Astrocyte (in vitro differentiated cells and primary cell): Measurements from ENCODE around the gene PPM1N. TPM values are rescaled to one million over a fixed set of nuclear protein-coding genes. Genes with fewer than 3 reads are reported as not detected.

Experiments
- DNase-seq: peaks from one replicate; pipeline ENCODE4 v3.0.0-alpha.2; 2010; ENCODE audit warnings: low read depth
- FAIRE-seq: peaks from 2 replicates; lab custom pipeline; 2011; peaks lifted over from hg19 to GRCh38; lab: Jason Lieb, UNC
- H2AFZ ChIP-seq: 2 replicates; pipeline ENCODE4 v1.6.0; 2012; ENCODE audit warnings: low read depth, low read length, inconsistent platforms
- H3K27ac ChIP-seq: 2 replicates; pipeline ENCODE4 v1.5.1; 2011; ENCODE audit warnings: low read depth, low read length, inconsistent platforms
- H3K27me3 ChIP-seq: 2 replicates; pipeline ENCODE4 v1.6.0; 2011; ENCODE audit warnings: low read length, inconsistent platforms; ENCODE audit not compliant: insufficient read depth
- H3K36me3 ChIP-seq: 2 replicates; pipeline ENCODE4 v1.5.1; 2011; ENCODE audit warnings: low read length, inconsistent platforms; ENCODE audit not compliant: insufficient read depth
- H3K4me1 ChIP-seq: 2 replicates; pipeline ENCODE4 v1.5.1; 2011; ENCODE audit warnings: low read length, inconsistent platforms; ENCODE audit not compliant: insufficient read depth
- H3K4me2 ChIP-seq: 2 replicates; pipeline ENCODE4 v1.6.0; 2012; ENCODE audit warnings: low read length, inconsistent platforms
- H3K4me3 ChIP-seq: 2 replicates; pipeline ENCODE4 v1.5.1; 2011; ENCODE audit warnings: low read depth, mild to moderate bottlenecking, low read length, inconsistent platforms; ENCODE audit not compliant: insufficient read depth
- H3K79me2 ChIP-seq: 2 replicates; pipeline ENCODE4 v1.6.0; 2012; ENCODE audit warnings: mild to moderate bottlenecking, low read length, inconsistent platforms; ENCODE audit not compliant: insufficient read depth
- H3K9ac ChIP-seq: 2 replicates; pipeline ENCODE4 v1.6.0; 2012; ENCODE audit warnings: mild to moderate bottlenecking, low read length, inconsistent platforms
- H3K9me3 ChIP-seq: 2 replicates; pipeline ENCODE4 v1.5.1; 2012; ENCODE audit warnings: low read depth, mild to moderate bottlenecking, low read length, inconsistent platforms; ENCODE audit not compliant: insufficient read depth
- H4K20me1 ChIP-seq: 2 replicates; pipeline ENCODE4 v1.6.0; 2012; ENCODE audit warnings: low read length, inconsistent platforms; ENCODE audit not compliant: insufficient read depth
- H3K27ac Mint-ChIP-seq: one replicate; pipeline ENCODE4 v1.8.0; 2021; ENCODE audit warnings: mild to moderate bottlenecking, mixed read lengths; ENCODE audit not compliant: unreplicated experiment
- H3K27me3 Mint-ChIP-seq: one replicate; pipeline ENCODE4 v1.8.0; 2021; ENCODE audit warnings: low read depth, mixed read lengths; ENCODE audit not compliant: unreplicated experiment
- H3K36me3 Mint-ChIP-seq: one replicate; pipeline ENCODE4 v1.8.0; 2021; ENCODE audit warnings: low read depth, mixed read lengths; ENCODE audit not compliant: unreplicated experiment
- H3K4me1 Mint-ChIP-seq: one replicate; pipeline ENCODE4 v1.8.0; 2021; ENCODE audit warnings: low read depth, mixed read lengths; ENCODE audit not compliant: unreplicated experiment
- H3K4me3 Mint-ChIP-seq: one replicate; pipeline ENCODE4 v1.8.0; 2021; ENCODE audit warnings: mild to moderate bottlenecking, moderate library complexity, mixed read lengths; ENCODE audit not compliant: unreplicated experiment
- H3K9me3 Mint-ChIP-seq: one replicate; pipeline ENCODE4 v1.8.0; 2021; ENCODE audit warnings: mild to moderate bottlenecking, mixed read lengths; ENCODE audit not compliant: unreplicated experiment
- CTCF ChIP-seq: IDR thresholded peaks from 2 replicates; pipeline ENCODE4 v1.5.1; 2011; ENCODE audit warnings: low read depth, mild to moderate bottlenecking, inconsistent platforms, low read length, moderate library complexity; ENCODE audit not compliant: insufficient read depth
- EZH2 ChIP-seq: IDR thresholded peaks from 2 replicates; pipeline ENCODE4 v1.6.1; 2012; ENCODE audit warnings: mild to moderate bottlenecking, low read length, inconsistent platforms; ENCODE audit not compliant: insufficient read depth
- total RNA-seq: library from RNA; stranded (reverse); gene quantifications from 2 replicates; pipeline ENCODE4 v1.2.1, GENCODE V29; 2021

The PPM1N gene
- total RNA-seq, 1 donor from 2014 or later: 1.3 TPM

GRCh38 chr19:45467115-45467455 is 31.2 kb upstream of the PPM1N start:
- H3K9ac ChIP-seq: peak overlapping the region; percentile 96

GRCh38 chr19:45467456-45468158 is 30.6 kb upstream of the PPM1N start, which contains the start of gene FOSB:
Gene FOSB, plus strand, starts transcription at chr19:45467996. Its CDS starts 591 bp downstream, at chr19:45468587.
- Histone ChIP-seq H3K36me3 (no peaks in the 10 kb centered on the region), H3K4me2 (peak within 1 kb of the TSS; percentile 97), H3K27ac (peak within 1 kb of the TSS; percentile 98), H4K20me1 (peaks cover 26% of the 10 kb centered on the region), H3K27me3 (no peaks in the 10 kb centered on the region), H2AFZ (peak within 1 kb of the TSS; percentile 70), H3K4me1 (peaks cover 28% of the 10 kb centered on the region), H3K9ac (peak within 1 kb of the TSS; percentile 96), H3K9me3 (no peaks in the 10 kb centered on the region), H3K4me3 (peak within 1 kb of the TSS; percentile 76), H3K79me2 (no peaks in the 10 kb centered on the region)
- Mint-ChIP-seq H3K4me1 (peaks cover 10% of the 10 kb centered on the region), H3K27ac (peak within 1 kb of the TSS; percentile 97), H3K36me3 (no peaks in the 10 kb centered on the region), H3K9me3 (no peaks in the 10 kb centered on the region), H3K27me3 (peaks cover 1% of the 10 kb centered on the region), H3K4me3 (peak within 1 kb of the TSS; percentile 88)
- TF ChIP-seq EZH2 (no peak), CTCF (no peak)
- DNase-seq: peak; percentile 83
- FAIRE-seq: no peak

More at GRCh38 chr19:45467115-45467455, 31.2 kb upstream of the PPM1N start:
- Histone ChIP-seq H3K36me3 (no peaks in the 10 kb centered on the region), H4K20me1 (peaks cover 24% of the 10 kb centered on the region), H2AFZ (peak overlapping the region; percentile 70), H3K27ac (peak overlapping the region; percentile 98), H3K4me1 (peaks cover 23% of the 10 kb centered on the region), H3K4me3 (peak overlapping the region; percentile 76), H3K27me3 (no peaks in the 10 kb centered on the region), H3K9me3 (no peaks in the 10 kb centered on the region), H3K79me2 (no peaks in the 10 kb centered on the region), H3K4me2 (peak overlapping the region; percentile 97)
- Mint-ChIP-seq H3K4me1 (peaks cover 10% of the 10 kb centered on the region), H3K36me3 (no peaks in the 10 kb centered on the region), H3K27ac (peak overlapping the region; percentile 87), H3K27me3 (peaks cover 4% of the 10 kb centered on the region), H3K9me3 (no peaks in the 10 kb centered on the region), H3K4me3 (peak overlapping the region; percentile 75)
- DNase-seq (no peak), FAIRE-seq (no peak)
- TF ChIP-seq CTCF (no peak), EZH2 (no peak)

- H3K27ac ChIP-seq: peak overlapping the region; percentile 93
Observed at GRCh38 chr19:45468159-45468651, 30.0 kb upstream of the PPM1N start.

More at GRCh38 chr19:45468159-45468651, 30.0 kb upstream of the PPM1N start:
- Histone ChIP-seq H3K79me2 (no peaks in the 10 kb centered on the region), H4K20me1 (peaks cover 26% of the 10 kb centered on the region), H3K4me1 (peaks cover 30% of the 10 kb centered on the region), H3K36me3 (no peaks in the 10 kb centered on the region), H3K4me2 (peak overlapping the region; percentile 97), H3K4me3 (peak overlapping the region; percentile 76), H3K27me3 (no peaks in the 10 kb centered on the region), H3K9ac (peak overlapping the region; percentile 96), H2AFZ (no peak overlapping the region), H3K9me3 (no peaks in the 10 kb centered on the region)
- Mint-ChIP-seq H3K36me3 (peaks cover 3% of the 10 kb centered on the region), H3K27me3 (no peaks in the 10 kb centered on the region), H3K9me3 (no peaks in the 10 kb centered on the region), H3K4me3 (peak overlapping the region; percentile 88), H3K27ac (peak overlapping the region; percentile 97), H3K4me1 (peaks cover 10% of the 10 kb centered on the region)
- TF ChIP-seq CTCF (no peak), EZH2 (no peak)
- DNase-seq: no peak
- no peak for FAIRE-seq
